ENCODE results near the gene C4orf36.

C4orf36 gene

GRCh38 chr4:86857341-86858052 lies 34.7 kb downstream of the C4orf36 start:
- DNase-seq (ENCODE audit: low read depth in 2 of 2), result no peak

- no peak for DNase-seq (ENCODE audit: low read depth in 2 of 2)
Observed at GRCh38 chr4:86856896-86857295, 35.3 kb downstream of the C4orf36 start.

- no peak for DNase-seq (ENCODE audit: low read depth in 2 of 2)
Observed at GRCh38 chr4:86855572-86855971, 36.6 kb downstream of the C4orf36 start.

GRCh38 chr4:86853209-86853608 lies 39.0 kb downstream of the C4orf36 start:
- no peak for DNase-seq (ENCODE audit: low read depth in 2 of 2)

GRCh38 chr4:86848732-86849619 lies 43.2 kb downstream of the C4orf36 start, which contains the start of gene SLC10A6:
Gene SLC10A6, minus strand, starts transcription at chr4:86849384. Its CDS starts 269 bp downstream, at chr4:86849115.
- no peak for DNase-seq (ENCODE audit: low read depth in 2 of 2)

- DNase-seq (ENCODE audit: low read depth in 2 of 2), result no peak
Observed at GRCh38 chr4:86848136-86848535, 44.1 kb downstream of the C4orf36 start.

- DNase-seq (ENCODE audit: low read depth in 2 of 2), result no peak
Observed at GRCh38 chr4:86847571-86847970, 44.7 kb downstream of the C4orf36 start.

- no peak for DNase-seq (ENCODE audit: low read depth in 2 of 2)
Observed at GRCh38 chr4:86846921-86847320, 45.3 kb downstream of the C4orf36 start.

- no peak for DNase-seq (ENCODE audit: low read depth in 2 of 2)
Observed at GRCh38 chr4:86845593-86845992, 46.6 kb downstream of the C4orf36 start.

GRCh38 chr4:86841309-86841708 lies 50.9 kb downstream of the C4orf36 start:
- no peak for DNase-seq (ENCODE audit: low read depth in 2 of 2)

GRCh38 chr4:86840858-86841257 lies 51.4 kb downstream of the C4orf36 start:
- no peak for DNase-seq (ENCODE audit: low read depth in 2 of 2)

GRCh38 chr4:86837691-86838503 lies 54.3 kb downstream of the C4orf36 start:
- no peak for DNase-seq (ENCODE audit: low read depth in 2 of 2)

GRCh38 chr4:86835677-86836076 lies 56.5 kb downstream of the C4orf36 start:
- no peak for DNase-seq (ENCODE audit: low read depth in 2 of 2)

- DNase-seq (ENCODE audit: low read depth in 2 of 2), result no peak
Observed at GRCh38 chr4:86834901-86835300, 57.3 kb downstream of the C4orf36 start.

GRCh38 chr4:86833615-86834014 lies 58.6 kb downstream of the C4orf36 start:
- no peak for DNase-seq (ENCODE audit: low read depth in 2 of 2)

GRCh38 chr4:86831262-86832130 lies 60.7 kb downstream of the C4orf36 start:
- DNase-seq (ENCODE audit: low read depth in 2 of 2), result no peak
